Measurements from ENCODE around the gene GSDME.
"Not testable (repeated sequence)": the region's sequence is repeated elsewhere in the genome, so short reads cannot be mapped to it uniquely, and the experiment has no call there.

The GSDME gene

GRCh38 chr7:24740871-24741270 is 16.4 kb downstream of the GSDME start:
- DNase-seq: no peak

- DNase-seq: no peak
Observed at GRCh38 chr7:24739306-24739705, 18.0 kb downstream of the GSDME start.

GRCh38 chr7:24738577-24738976 is 18.7 kb downstream of the GSDME start:
- no peak for DNase-seq

GRCh38 chr7:24737281-24737680 is 20.0 kb downstream of the GSDME start:
- DNase-seq: no peak

GRCh38 chr7:24735594-24735993 is 21.7 kb downstream of the GSDME start:
- DNase-seq: not testable (repeated sequence)

GRCh38 chr7:24734306-24734705 is 23.0 kb downstream of the GSDME start:
- no peak for DNase-seq

GRCh38 chr7:24733414-24734060 is 23.7 kb downstream of the GSDME start:
- DNase-seq: no peak

- no peak for DNase-seq
Observed at GRCh38 chr7:24732646-24733413, 24.4 kb downstream of the GSDME start.

- DNase-seq: no peak
Observed at GRCh38 chr7:24731313-24731712, 26.0 kb downstream of the GSDME start.

- no peak for DNase-seq
Observed at GRCh38 chr7:24730018-24730369, 27.3 kb downstream of the GSDME start.

- no peak for DNase-seq
Observed at GRCh38 chr7:24729365-24730017, 27.8 kb downstream of the GSDME start.

- DNase-seq: no peak
Observed at GRCh38 chr7:24728503-24729364, 28.5 kb downstream of the GSDME start.

- DNase-seq: no peak
Observed at GRCh38 chr7:24728121-24728500, 29.2 kb downstream of the GSDME start.

- DNase-seq: no peak
Observed at GRCh38 chr7:24727154-24728120, 29.8 kb downstream of the GSDME start.

GRCh38 chr7:24725554-24726241 is 31.6 kb downstream of the GSDME start:
- DNase-seq: no peak

- DNase-seq: no peak
Observed at GRCh38 chr7:24724451-24725190, 32.6 kb downstream of the GSDME start.

GRCh38 chr7:24723178-24723530 is 34.1 kb downstream of the GSDME start:
- no peak for DNase-seq

GRCh38 chr7:24722386-24723177 is 34.7 kb downstream of the GSDME start:
- DNase-seq: no peak

- DNase-seq: no peak
Observed at GRCh38 chr7:24721481-24722001, 35.7 kb downstream of the GSDME start.

GRCh38 chr7:24720283-24720682 is 37.0 kb downstream of the GSDME start:
- DNase-seq: no peak
